Endothelial cell of umbilical vein (primary cell): Measurements from ENCODE around the gene VSX1. TPM values are rescaled to one million over a fixed set of nuclear protein-coding genes. Genes with fewer than 3 reads are reported as not detected.

Source experiments
- BruUV-seq: library from RNA; stranded (reverse); fragments of 400-500 nt; replicated peaks from 2 replicates; lab custom pipeline; 2021; lab: Mats Ljungman, UMichigan
- CTCF ChIA-PET: fragments of 300-600, 350-600 bp; sonication (Branson Sonifier 250); formaldehyde crosslinking; loops from one replicate; lab custom pipeline; 2021; ENCODE audit warnings: antibody characterized with exemption, inconsistent platforms; lab: Charles Lee
- POLR2A ChIA-PET: fragments of 300-600, 350-600 bp; sonication (Branson Sonifier 250); formaldehyde crosslinking; loops from one replicate; lab custom pipeline; 2021; ENCODE audit warnings: antibody characterized with exemption, inconsistent platforms; lab: Charles Lee
- DNase-seq: peaks from one replicate; pipeline ENCODE4 v3.0.0-alpha.2; 2011; ENCODE audit warnings: low read depth, low spot score
- FAIRE-seq: peaks from 2 replicates; lab custom pipeline; 2011; peaks lifted over from hg19 to GRCh38; lab: Jason Lieb, UNC
- H2AFZ ChIP-seq: 2 replicates; pipeline ENCODE4 v1.6.0; 2012; ENCODE audit warnings: low read depth, low read length, control low read depth, inconsistent platforms
- H3K27ac ChIP-seq: 2 replicates; pipeline ENCODE4 v1.5.1; 2011; ENCODE audit warnings: low read depth, mild to moderate bottlenecking, control low read depth, low read length, moderate library complexity; ENCODE audit not compliant: insufficient read depth
- H3K27me3 ChIP-seq, 2 experiments: 2 replicates each; pipeline versions ENCODE4 v1.6.0 to v1.6.1; 2011; ENCODE audit warnings: low read length in 2 of 2, mixed read lengths in 1 of 2; ENCODE audit not compliant: control insufficient read depth in 2 of 2, insufficient read depth in 2 of 2
- H3K36me3 ChIP-seq, 2 experiments: 2 replicates in 1 of 2; 3 replicates in 1 of 2; pipeline ENCODE4 v1.5.1; 2011; ENCODE audit warnings: low read length in 2 of 2, mild to moderate bottlenecking in 1 of 2, moderate library complexity in 1 of 2; ENCODE audit not compliant: control insufficient read depth in 2 of 2, insufficient read depth in 2 of 2; ENCODE audit errors: extremely low read depth in 1 of 2
- H3K4me1 ChIP-seq: 3 replicates; pipeline ENCODE4 v1.5.1; 2011; ENCODE audit warnings: mild to moderate bottlenecking, low read length; ENCODE audit not compliant: control insufficient read depth, insufficient read depth; ENCODE audit errors: extremely low read depth
- H3K4me2 ChIP-seq: 2 replicates; pipeline ENCODE4 v1.6.1; 2011; ENCODE audit warnings: low read length, control low read depth, mixed read lengths; ENCODE audit not compliant: insufficient read depth
- H3K4me3 ChIP-seq, 3 experiments: fragments of 200-600 bp in 1 of 3; sonication (generic), shearing (Covaris generic) in 1 of 3; replicated peaks in 1 of 3; 2 replicates each; pipeline ENCODE4 v1.5.1; 2011 to 2016; ENCODE audit warnings: control low read depth in 3 of 3, low read length in 3 of 3, mild to moderate bottlenecking in 2 of 3, inconsistent platforms in 1 of 3, low read depth in 1 of 3, moderate library complexity in 1 of 3; ENCODE audit not compliant: insufficient read depth in 1 of 3
- H3K79me2 ChIP-seq: 2 replicates; pipeline ENCODE4 v1.6.0; 2012; ENCODE audit warnings: low read length, inconsistent platforms; ENCODE audit not compliant: control insufficient read depth, insufficient read depth
- H3K9ac ChIP-seq: replicated peaks from 2 replicates; pipeline ENCODE3; 2011; ENCODE audit warnings: low read length, control low read depth; ENCODE audit not compliant: insufficient read depth; ENCODE audit errors: extremely low read depth
- H3K9me1 ChIP-seq: replicated peaks from 3 replicates; pipeline ENCODE4 v1.6.0; 2011; ENCODE audit warnings: mild to moderate bottlenecking, low read length; ENCODE audit not compliant: control insufficient read depth, insufficient read depth; ENCODE audit errors: extremely low read depth
- H3K9me3 ChIP-seq: replicated peaks from 2 replicates; pipeline ENCODE4 v1.5.1; 2012; ENCODE audit warnings: low read length, inconsistent platforms; ENCODE audit not compliant: control insufficient read depth, insufficient read depth
- H4K20me1 ChIP-seq: replicated peaks from 2 replicates; pipeline ENCODE3; 2011; ENCODE audit warnings: mild to moderate bottlenecking, low read length; ENCODE audit not compliant: control insufficient read depth, insufficient read depth; ENCODE audit errors: extremely low read depth
- GATA2 ChIP-seq: IDR thresholded peaks from 2 replicates; pipeline ENCODE4 v1.7.0; 2011; ENCODE audit warnings: low read depth, mild to moderate bottlenecking, moderate library complexity, mixed read lengths, low read length; ENCODE audit not compliant: insufficient read length, insufficient read depth
- JUN ChIP-seq: IDR thresholded peaks from 2 replicates; pipeline ENCODE4 v1.6.1; 2011; ENCODE audit warnings: borderline replicate concordance, low read depth; ENCODE audit not compliant: insufficient read length, insufficient read depth
- MYC ChIP-seq: IDR thresholded peaks from one replicate; pipeline ENCODE4 v1.6.1; 2011; ENCODE audit warnings: mild to moderate bottlenecking, low read depth, low read length
- POLR2A ChIP-seq: IDR thresholded peaks from 2 replicates; pipeline ENCODE4 v1.6.1; 2012; ENCODE audit warnings: low read depth, mild to moderate bottlenecking, control low read depth, low read length
- POLR2AphosphoS5 ChIP-seq: IDR thresholded peaks from 2 replicates; pipeline ENCODE4 v1.6.1; 2012; ENCODE audit warnings: low read depth, mild to moderate bottlenecking, control low read depth, low read length, moderate library complexity; ENCODE audit not compliant: insufficient read depth
- dilution Hi-C: fragments of 300-500 bp; cut with MboI; formaldehyde crosslinking; loops from one replicate; pipeline ENCODE4 v1.15.0; 2019; ENCODE audit warnings: low sequenced_read_pairs; ENCODE audit not compliant: extremely low pct_ligation_motif_present
- intact Hi-C: fragments of 100-400 bp; cut with micrococcal nuclease; formaldehyde crosslinking; loops from one replicate; pipeline ENCODE4 v1.10.0; 2022
- polyA plus RNA-seq, 4 experiments: library from polyadenylated mRNA; depleted of rRNA in 3 of 4; stranded (reverse) in 3 of 4; unstranded in 1 of 4; fragments of >200 nt; gene quantifications; 2 replicates each; pipeline versions ENCODE4 v1.2.1 to v1.2.3, GENCODE V29; 2011 to 2012; ENCODE audit warnings: missing spikeins in 1 of 4
- total RNA-seq: library from RNA; stranded (reverse); gene quantifications from 2 replicates; pipeline ENCODE4 v1.2.3, GENCODE V29; 2021
- TF ChIP-seq, protein P1 (sequence below): IDR thresholded peaks from 2 replicates; pipeline ENCODE4 v1.6.1; 2011; ENCODE audit not compliant: insufficient read depth, insufficient read length
- TF ChIP-seq, protein P2 (sequence below), 2 donors: IDR thresholded peaks; 1 replicate in 1 of 2; 2 replicates in 1 of 2; pipeline ENCODE4 v1.5.1; 2011; ENCODE audit warnings: low read length in 2 of 2, mild to moderate bottlenecking in 2 of 2, moderate library complexity in 2 of 2, control low read depth in 1 of 2, inconsistent platforms in 1 of 2, low read depth in 1 of 2; ENCODE audit not compliant: insufficient read depth in 1 of 2; ENCODE audit errors: extremely low read depth in 1 of 2

VSX1 gene
- total and polyA plus RNA-seq, 2 donors (not counting 3 experiments of a cell fraction or from before 2014, with no cell fraction given): not detected

DNA sequence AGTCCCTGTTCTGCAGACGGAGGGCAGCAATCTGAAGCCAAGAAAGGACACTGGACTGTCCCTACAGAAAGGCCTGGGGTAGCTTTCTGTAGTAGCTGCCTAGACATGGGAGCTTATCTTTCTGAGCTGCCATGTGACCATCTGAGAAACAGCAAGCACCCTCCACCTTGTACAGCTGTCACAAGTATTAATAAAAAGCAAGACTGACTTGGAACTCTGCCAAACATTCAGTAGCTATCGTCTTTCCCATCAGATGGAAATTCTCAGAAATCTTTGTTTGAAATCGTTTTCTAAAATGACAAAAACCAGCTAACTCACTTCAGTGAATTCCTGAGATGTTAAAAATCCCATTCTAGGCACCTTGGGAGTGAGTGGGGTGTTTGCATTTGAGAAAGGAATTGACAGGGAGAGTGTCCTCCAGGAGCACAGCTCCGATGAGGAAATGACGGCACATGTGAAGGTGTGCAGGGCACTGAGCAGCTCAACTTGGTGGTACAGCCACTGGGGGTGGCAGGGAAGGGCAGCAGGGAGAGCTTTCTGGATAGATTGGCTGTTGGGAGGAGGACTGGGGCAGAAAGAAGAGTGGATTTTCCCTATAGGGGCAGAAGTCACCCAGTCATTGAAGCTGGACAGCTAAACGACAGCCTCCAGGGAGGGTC, 48.5 kb downstream of the VSX1 start:
- Histone ChIP-seq H3K4me1 (peaks cover 12% of the 10 kb centered on the region), H3K9ac (no peak overlapping the region), H3K4me3 (no peak overlapping the region), H3K9me1 (no peaks in the 10 kb centered on the region), H3K27me3 (no peaks in the 10 kb centered on the region), H3K27ac (no peak overlapping the region), H3K4me2 (no peak overlapping the region), H4K20me1 (no peaks in the 10 kb centered on the region), H3K36me3 (no peaks in the 10 kb centered on the region), H2AFZ (no peak overlapping the region), H3K9me3 (no peaks in the 10 kb centered on the region), H3K79me2 (no peaks in the 10 kb centered on the region)
- BruUV-seq: no TSS peak
- ChIA-PET CTCF (interaction anchor here (0.6 to 1.8 kb wide), 5 partner anchors 22 to 366 kb away, joined by 3 to 4 read pairs (median 3); no protein-coding TSS in a partner anchor), POLR2A (no interaction called here)
- DNase-seq (peak; percentile 21), FAIRE-seq (no peak)
- TF ChIP-seq, protein P1, sequence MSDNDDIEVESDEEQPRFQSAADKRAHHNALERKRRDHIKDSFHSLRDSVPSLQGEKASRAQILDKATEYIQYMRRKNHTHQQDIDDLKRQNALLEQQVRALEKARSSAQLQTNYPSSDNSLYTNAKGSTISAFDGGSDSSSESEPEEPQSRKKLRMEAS: no peak
- TF ChIP-seq POLR2A (no peak), POLR2AphosphoS5 (no peak), JUN (no peak), MYC (no peak), GATA2 (no peak)
- TF ChIP-seq, protein P2, sequence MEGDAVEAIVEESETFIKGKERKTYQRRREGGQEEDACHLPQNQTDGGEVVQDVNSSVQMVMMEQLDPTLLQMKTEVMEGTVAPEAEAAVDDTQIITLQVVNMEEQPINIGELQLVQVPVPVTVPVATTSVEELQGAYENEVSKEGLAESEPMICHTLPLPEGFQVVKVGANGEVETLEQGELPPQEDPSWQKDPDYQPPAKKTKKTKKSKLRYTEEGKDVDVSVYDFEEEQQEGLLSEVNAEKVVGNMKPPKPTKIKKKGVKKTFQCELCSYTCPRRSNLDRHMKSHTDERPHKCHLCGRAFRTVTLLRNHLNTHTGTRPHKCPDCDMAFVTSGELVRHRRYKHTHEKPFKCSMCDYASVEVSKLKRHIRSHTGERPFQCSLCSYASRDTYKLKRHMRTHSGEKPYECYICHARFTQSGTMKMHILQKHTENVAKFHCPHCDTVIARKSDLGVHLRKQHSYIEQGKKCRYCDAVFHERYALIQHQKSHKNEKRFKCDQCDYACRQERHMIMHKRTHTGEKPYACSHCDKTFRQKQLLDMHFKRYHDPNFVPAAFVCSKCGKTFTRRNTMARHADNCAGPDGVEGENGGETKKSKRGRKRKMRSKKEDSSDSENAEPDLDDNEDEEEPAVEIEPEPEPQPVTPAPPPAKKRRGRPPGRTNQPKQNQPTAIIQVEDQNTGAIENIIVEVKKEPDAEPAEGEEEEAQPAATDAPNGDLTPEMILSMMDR (IDR thresholded peaks at IDR 0.05; ENCODE audit: extremely low read depth in 1 of 2, insufficient read depth in 1 of 2, low read depth in 1 of 2, low read length in 2 of 2): no peak
- intact Hi-C loops (no loop called here), dilution Hi-C loops (no loop called here)
